ENCODE data around the gene PRKN.

DNA sequence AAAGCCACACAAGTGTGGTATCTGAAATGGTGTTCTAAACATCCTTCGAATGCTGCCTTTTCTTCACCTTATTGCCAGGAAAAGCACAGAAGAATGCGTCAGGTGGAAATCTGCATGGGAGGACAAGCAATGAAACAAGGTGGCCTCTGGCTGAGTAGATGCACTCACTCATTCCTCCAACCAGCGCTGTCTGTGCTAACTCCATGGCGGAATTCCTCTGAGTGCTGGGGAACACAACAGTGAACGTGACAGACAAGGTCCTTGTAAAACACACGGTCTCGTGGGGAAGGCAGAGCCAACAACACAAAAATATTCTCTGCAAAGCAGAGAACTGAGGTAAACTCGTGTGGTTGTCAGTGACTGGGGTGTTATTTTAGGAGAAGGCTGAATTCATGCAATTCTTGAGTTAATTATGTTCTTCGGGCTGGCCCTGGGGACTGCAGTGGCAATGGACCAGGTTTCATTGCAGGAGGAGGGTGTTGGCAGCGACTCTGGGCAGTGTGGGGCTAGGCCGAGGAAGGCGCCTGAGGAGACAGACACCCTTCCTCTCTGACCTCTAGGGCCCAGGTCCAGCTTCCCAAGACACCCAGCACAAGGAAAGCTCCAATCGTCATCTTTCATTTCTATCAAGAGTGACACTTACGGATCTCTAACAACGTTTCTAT is 339.7 kb downstream of the PRKN start:
- TF ChIP-seq, protein P1, sequence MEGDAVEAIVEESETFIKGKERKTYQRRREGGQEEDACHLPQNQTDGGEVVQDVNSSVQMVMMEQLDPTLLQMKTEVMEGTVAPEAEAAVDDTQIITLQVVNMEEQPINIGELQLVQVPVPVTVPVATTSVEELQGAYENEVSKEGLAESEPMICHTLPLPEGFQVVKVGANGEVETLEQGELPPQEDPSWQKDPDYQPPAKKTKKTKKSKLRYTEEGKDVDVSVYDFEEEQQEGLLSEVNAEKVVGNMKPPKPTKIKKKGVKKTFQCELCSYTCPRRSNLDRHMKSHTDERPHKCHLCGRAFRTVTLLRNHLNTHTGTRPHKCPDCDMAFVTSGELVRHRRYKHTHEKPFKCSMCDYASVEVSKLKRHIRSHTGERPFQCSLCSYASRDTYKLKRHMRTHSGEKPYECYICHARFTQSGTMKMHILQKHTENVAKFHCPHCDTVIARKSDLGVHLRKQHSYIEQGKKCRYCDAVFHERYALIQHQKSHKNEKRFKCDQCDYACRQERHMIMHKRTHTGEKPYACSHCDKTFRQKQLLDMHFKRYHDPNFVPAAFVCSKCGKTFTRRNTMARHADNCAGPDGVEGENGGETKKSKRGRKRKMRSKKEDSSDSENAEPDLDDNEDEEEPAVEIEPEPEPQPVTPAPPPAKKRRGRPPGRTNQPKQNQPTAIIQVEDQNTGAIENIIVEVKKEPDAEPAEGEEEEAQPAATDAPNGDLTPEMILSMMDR (IDR thresholded peaks at IDR 0.05; ENCODE audit: poor library complexity): no peak
- TF ChIP-seq EZH2 (IDR thresholded peaks at IDR 0.05; ENCODE audit: borderline replicate concordance): no peak
